ENCODE measurements around the gene LY9.

Gene LY9

DNA sequence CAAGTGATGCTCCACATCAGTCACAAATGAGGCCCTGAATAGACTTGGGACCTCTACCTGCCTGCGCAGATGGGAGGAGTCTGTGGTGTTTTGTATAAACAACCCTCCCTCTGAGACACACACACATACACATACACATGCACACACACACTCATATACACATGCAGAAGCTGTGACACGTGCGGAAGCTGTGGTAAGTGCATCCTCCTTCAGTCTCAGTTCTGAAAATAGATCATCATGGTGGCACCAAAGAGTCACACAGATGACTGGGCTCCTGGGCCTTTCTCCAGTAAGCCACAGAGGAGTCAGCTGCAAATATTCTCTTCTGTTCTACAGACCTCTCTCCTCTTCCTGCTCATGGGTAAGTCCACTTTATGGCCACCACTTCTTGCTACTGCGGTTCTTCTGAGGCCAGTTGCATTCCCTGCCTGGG lies at the start of gene LY9:
Gene LY9, plus strand, starts transcription at position 224 of the 433 bp plus-strand sequence. Its CDS starts 14 bp downstream, at position 238.
- no peak for DNase-seq (ENCODE audit: low spot score)

DNA sequence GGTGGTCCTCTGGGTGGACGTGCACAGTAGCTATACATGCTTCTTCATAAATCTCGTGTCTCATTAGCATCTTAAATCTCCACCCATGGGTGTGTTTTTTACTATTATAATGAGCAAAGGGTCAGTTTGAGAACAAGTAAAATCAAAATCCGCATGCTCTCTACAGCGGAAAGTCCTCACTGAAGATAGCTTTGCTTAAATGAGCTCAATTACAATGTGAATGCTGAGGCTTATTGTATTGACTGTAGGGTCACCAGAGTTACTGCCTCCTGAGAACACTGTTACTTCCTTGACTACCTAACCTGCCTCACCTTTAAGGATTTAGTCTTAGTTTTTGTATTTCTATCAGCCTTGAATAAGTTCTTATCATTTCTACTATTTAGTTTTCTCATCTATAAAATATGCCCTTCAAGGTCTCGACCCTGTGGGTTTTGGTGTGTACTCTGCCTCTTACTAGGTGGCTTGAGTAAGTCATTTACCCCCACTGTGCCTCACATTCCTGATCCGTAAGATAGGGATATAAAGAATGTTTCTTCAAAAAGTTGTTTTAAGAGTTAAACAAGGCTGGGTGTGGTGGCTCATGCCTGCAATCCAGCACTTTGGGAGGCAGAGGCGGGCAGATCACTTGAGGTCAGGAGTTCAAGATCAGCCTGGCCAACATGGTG lies 49.0 kb upstream of the LY9 start:
- DNase-seq (ENCODE audit: low spot score), result no peak

GRCh38 chr1:160747717-160748116 lies 48.3 kb upstream of the LY9 start:
- DNase-seq (ENCODE audit: low spot score), result no peak

- DNase-seq (ENCODE audit: low spot score), result no peak
Measured at GRCh38 chr1:160748181-160748877, 47.6 kb upstream of the LY9 start.

- DNase-seq (ENCODE audit: low spot score), result no peak
Measured at GRCh38 chr1:160748878-160749269, 47.1 kb upstream of the LY9 start.

DNA sequence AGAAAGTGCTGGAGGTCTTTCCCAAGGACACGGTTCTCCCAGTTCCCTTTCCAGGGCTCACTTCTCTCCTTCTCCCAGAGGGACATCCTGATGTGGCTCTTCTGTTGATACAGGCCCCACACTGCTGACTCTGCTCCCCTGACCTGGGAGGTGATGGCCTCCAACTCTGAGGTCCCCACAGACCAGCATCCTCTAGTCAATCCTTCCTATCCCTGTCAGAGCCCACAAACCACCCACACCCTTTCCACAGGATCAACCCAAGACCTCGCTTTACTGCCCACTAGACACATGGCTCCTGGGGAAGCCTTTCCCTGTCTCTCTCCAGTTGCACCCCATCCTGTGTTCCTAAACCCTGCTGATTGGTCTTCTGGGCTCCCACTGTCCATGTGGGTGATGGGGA lies 45.4 kb upstream of the LY9 start:
- no peak for DNase-seq (ENCODE audit: low spot score)

- no peak for DNase-seq (ENCODE audit: low spot score)
Measured at GRCh38 chr1:160752406-160752805, 43.6 kb upstream of the LY9 start.

- DNase-seq (ENCODE audit: low spot score), result no peak
Measured at GRCh38 chr1:160752924-160753323, 43.0 kb upstream of the LY9 start.

GRCh38 chr1:160753594-160753993 lies 42.4 kb upstream of the LY9 start:
- no peak for DNase-seq (ENCODE audit: low spot score)

DNA sequence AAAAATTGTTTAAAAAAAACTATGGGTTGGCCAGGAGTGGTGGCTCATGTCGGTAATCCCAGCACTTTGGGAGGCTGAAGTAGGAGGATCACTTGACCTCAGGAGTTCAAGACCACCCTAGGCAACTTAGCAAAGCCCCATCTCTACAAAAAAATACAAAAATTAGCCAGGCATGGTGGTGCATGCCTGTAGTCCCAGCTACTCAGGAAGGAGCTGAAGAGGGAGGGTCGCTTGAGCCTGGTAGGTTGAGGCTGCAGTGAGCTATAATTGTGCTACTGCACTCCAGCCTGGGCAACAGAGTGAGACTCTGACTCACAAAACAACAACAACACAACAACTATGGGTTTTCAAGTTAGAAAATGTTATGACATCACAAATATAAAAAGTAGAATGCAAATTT lies 40.5 kb upstream of the LY9 start:
- no peak for DNase-seq (ENCODE audit: low spot score)

- no peak for DNase-seq (ENCODE audit: low spot score)
Measured at GRCh38 chr1:160755911-160756848, 39.8 kb upstream of the LY9 start.

GRCh38 chr1:160756849-160757201 lies 39.1 kb upstream of the LY9 start:
- DNase-seq (ENCODE audit: low spot score), result no peak

DNA sequence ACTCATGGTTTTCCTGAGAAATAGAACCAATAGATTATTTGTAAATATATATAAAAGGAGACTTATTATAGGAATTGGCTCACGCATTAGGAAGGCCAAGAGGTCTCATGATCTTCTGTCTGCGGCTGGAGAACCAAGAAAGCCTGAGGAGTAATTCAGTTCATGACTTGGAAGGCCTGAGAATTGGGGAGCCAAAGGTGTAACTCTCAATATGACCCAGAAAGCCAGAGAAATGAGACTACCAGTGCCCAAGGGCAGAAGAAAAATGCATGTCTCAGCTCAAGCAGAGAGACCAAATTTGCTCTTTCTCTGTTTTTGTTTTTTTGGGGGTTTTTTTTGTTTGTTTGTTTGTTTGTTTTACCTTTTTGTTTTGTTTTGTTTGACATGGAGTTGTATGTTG lies 37.5 kb upstream of the LY9 start:
- DNase-seq (ENCODE audit: low spot score), result no peak

DNA sequence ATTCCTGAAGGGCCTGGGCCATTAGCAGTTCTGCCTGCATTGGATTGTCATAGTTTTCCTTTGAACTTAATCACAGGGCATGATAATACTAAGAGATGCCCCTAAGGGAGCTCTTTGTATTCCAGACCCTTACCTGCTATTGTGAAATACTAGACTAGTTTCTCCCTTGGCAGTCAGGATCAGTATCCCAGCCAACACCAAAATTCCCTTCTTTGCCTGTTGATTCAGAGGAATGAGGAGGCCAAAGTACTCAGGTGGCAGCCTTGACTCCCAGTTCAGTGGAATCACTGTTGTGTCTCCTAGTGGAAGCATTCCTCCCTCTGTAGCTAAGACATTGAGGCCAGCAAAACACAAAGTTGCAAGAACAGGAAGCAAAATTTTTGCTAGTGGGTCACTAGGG lies 36.2 kb upstream of the LY9 start:
- DNase-seq (ENCODE audit: low spot score), result no peak

- DNase-seq (ENCODE audit: low spot score), result no peak
Measured at GRCh38 chr1:160761046-160761445, 34.9 kb upstream of the LY9 start.

DNA sequence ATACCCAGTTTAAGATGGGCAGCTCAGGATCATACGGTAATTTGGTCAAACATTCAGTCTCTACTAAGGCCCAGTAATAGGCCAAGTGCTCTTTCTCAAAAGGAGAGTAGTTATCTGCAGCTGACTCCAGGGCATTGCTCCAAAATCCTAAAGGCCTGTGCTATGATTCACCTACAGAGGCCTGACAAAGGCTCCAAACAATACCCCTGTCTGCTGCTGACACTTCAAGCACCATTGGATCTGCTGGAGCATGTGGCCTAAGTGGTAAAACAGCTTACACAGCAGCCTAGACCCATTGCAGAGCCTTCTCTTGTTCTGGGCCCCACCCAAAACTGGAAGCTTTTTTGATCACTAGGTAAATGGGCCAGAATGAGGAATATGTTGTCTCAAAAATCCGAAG lies 34.1 kb upstream of the LY9 start:
- no peak for DNase-seq (ENCODE audit: low spot score)

DNA sequence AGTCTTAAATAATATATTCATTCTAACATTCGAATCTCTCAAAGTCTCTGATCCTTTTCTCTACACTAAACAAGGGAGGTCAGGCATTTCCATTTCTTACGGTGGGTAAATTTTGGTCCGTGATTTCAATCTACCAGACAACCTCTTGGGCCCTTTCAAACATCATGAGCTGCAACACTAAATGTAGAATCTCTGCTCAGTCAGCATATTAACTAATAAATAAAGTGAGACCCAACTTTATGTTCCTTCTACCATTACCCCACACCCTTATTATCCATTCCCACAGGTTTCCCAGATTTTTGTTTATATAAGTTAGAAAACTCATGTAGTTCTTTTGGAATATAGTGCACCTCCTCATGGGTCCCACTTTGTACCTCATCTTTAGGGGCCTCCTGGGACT lies 32.0 kb upstream of the LY9 start:
- no peak for DNase-seq (ENCODE audit: low spot score)

GRCh38 chr1:160767395-160768294 lies 28.3 kb upstream of the LY9 start:
- no peak for DNase-seq (ENCODE audit: low spot score)

DNA sequence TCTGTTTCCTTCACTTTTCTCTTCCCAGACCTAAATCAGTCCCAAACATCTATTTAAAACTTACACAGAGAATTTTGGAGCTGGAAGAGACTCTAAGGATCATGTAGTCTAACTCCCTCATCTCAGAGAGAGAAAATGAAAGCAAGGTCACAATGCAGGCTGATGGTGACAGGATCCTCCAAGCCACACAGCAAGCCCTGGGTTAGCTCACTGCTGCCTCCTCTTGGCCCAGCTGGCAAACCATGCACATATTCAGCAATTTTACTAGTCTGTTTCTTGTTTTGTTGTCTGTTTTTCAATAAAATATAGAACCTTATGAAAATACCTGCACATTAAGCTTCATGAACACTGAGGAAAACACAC lies 27.7 kb upstream of the LY9 start:
- no peak for DNase-seq (ENCODE audit: low spot score)

- DNase-seq (ENCODE audit: low spot score), result no peak
Measured at GRCh38 chr1:160772331-160772730, 23.6 kb upstream of the LY9 start.

DNA sequence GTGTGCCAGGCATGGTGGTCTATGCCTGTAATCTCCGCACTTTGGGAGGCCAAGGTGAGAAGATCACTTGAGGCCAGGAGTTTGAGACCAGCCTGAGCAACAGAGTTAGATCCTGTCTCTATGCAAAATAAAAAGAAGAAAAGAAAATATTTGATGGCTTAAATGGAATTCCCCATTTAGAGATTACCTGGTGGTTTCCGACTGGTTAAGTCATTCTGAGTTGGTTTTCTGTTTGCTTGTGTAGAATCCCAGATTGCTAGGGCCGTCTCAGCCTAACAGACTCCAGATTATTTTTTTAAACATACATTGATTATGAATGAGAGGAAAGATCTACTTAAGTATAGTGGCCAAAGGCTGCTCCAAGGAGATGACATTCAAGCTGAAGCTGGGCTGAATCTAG lies 22.9 kb upstream of the LY9 start:
- no peak for DNase-seq (ENCODE audit: low spot score)
